ENCODE measurements around the gene RBM44.

Gene RBM44

DNA sequence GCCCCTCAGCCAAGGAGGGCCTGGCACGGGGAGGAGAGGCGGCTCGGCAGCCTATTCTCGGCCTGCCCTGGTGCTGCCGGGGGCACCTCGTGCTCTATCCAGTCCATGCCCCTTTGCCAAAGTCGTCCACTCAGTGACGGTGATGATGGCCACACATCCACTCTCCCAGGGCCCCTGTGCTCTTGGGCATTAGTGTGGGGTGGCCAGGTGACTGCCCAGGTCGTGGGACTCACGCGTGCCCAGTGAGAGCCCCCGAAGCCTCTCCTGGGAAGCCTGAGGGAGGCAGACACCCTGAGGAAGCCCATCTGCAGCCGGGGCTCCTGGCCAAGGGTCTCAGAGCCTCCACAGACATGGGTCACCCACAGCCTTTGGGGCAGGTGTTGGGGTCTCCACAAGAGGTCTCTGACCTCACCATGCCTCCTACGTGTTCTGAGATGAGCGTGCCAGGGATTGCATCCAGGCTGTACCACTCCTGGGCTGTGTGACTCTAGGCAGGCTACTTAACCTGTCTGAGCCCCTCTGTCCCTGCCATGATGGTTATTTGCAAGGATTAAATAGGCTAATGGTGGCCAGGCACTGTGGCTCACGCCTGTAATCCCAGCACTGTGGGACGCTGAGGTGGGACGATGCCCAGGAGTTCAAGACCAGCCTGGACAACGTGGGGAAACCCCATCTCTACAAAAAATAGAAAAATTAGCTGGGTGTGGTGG is 73.8 kb downstream of the RBM44 start:
- DNase-seq, result no peak

DNA sequence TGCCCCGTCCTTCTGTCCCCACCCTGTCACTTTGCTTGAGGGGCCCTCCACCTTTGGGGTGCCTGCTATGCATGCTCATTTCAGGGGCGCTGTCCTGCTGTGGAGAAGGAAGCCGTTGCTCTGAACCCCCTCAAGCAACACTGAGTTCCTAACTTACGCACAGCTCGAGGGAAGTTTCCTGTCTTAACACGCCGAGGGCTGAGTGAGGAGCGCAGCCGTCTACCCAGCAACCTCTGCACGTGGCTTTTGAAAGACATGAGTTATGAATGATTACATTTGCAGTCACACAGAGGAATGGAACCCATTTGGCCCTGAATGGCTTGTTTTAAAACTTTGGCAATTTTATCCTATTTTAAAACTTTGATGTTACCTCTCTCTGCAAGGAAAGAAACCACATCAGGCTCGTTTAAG is 74.8 kb downstream of the RBM44 start:
- DNase-seq, result no peak

DNA sequence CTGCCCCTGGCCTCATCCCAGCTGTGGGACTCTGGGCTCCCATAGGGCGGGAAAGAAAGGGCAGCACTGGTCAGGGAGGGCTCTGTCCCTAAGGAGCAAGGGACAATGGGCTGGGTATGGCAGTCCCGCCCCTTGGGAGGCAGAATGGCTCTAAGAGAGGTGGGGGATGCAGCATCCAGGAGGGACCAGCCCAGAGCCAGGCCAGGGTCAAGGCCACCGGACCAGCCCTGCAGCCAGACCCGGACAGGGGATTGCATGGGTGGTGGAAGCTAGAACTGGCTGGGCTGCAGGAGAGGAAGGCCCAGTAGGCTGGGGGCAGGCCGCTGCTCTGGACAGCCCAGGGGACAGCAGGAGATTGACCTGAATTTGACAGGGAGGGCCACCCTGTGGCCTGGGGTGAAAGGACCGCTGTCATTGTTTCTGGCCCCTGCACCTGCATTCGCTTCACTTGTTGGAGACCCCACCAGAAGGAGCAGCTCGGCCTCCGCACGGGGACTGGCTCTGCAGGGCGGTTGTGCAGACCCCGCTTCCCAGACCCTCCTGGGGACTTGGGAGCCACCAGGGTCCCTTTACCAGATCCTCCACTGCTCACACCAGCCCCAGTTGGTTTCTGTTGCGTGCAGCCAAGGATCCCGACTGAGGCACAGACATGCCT is 75.4 kb downstream of the RBM44 start:
- DNase-seq, result no peak

DNA sequence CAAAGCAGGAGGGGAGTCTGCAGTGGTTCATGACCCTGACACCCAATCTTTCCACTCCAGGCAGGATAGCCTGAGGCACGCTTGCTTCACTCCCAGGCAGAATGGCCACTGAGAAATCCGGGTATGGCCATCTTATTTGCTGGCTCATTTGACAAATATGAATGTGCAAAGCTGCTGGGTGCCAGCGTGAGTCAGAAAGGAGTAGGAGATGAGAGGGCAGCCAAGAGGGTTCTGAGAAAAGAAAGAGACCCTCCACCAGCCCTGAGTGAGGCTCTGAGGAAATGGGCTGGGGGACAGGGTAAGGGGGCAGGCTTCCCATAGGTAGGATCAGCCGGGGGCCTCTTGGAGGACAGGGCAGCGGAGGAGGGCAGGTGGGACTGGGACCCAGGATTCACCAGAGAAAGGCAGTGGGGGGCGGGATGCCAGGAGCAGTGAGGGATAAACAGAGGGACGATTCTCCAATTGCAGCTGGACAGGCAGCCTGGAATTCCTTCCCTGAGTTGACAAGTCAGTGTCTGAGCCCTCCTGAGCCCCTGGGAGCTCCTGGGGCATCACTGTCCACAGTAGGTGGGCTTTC is 76.1 kb downstream of the RBM44 start:
- DNase-seq, result no peak

DNA sequence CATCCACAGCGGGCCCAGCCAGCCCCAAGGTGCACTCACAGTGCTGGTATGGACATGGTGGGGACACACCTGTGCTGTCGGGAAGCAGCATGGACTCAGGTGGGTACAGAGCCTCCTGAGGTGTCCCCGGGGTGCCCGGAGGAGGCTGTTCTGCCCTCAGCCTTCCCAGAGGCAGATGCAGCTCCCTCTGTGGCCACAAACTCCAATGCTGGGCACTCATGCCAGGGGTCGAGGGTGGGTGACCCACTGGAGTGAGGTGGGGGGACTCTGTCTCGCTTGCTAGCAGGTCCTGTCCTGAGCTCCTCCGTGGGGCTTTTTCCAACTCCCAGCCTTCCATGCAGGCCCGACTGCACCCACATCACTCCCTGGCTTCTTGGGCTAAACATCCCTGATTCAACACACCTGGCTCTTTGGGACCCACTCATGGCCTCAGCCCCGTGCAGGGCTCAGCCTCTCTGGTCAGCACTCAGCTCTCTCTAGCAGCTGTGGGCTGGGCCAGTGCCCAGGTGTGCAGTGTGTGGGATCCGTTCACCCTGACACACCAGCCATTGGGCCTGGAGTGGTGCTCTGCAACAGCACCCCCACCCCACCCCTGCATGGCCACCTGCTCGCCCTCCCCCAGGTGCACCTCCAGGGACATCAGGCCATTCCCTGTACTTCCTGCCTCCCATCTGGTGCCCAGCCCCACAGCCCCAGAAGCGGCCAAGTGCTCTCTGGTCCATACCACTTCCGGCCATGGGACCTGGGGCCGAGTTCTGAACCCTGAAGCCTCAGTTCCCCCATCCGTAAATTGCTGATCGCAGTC is 76.9 kb downstream of the RBM44 start:
- no peak for DNase-seq

DNA sequence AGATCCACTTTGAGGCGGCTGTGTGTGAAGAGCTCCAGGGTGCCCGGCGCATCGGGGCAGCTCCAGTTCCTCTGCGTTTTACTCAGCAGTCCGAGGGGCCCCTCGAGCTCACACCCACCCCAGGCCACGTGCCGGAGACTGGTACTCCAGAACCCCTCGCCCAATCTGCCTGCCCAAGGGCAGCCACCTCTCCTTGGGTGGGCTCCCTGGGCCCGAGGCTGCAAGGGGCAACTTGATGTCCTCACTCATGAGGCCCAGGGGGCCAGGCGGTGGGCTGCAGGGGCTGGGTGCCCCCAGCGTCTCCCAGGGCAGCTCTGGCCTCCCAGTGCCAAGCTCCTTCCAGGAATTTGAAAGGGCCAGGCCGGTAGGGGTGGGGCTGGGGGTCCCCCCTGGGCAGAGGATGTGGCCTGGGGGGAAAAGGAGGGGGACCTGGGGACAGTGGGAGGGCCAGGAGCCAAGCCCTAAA is 77.5 kb downstream of the RBM44 start:
- DNase-seq, result no peak

DNA sequence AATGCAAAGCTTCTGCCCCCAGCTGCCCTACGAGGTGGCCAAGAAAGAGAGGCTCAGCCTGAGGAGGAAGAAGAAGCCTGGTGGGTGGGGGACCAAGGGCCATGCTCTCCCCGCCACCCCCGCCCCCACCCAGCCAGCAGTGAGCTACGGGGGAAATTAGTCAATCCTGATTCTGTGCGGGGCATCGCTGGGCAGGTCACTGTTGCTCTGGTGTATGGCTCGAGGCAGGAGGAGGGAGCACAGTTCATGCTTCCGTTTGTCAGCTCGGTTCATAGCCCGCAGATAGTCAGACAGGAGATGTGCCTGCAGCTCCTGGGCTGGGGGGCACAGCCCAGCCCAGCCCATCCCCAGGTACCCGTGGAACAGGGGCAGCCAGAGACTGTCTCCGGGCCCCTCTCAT is 78.0 kb downstream of the RBM44 start:
- DNase-seq, result no peak

DNA sequence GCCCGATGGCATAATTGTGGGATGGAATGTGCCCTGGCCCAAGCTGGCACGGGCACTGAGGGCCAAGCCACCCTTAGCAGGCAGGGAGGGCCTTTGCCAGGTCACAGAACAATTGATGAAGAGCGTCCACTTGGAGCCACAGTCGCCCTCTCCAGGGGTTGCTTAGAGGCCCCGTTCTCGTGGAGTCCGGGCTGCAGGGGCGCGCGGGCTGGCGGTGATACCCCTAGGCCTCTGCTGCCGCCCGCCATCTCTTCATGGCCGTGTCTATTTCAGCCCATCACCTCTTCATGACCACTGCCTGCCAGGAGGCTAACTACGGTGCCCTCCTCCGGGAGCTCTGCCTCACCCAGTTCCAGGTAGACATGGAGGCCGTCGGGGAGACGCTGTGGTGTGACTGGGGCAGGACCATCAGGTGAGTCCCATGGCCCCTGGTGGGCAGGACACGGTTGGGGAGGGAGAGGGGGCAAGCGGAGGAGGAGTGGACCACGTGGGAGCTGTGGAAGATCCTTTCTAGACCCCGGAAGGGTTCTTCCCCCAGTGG is 78.4 kb downstream of the RBM44 start:
- no peak for DNase-seq

DNA sequence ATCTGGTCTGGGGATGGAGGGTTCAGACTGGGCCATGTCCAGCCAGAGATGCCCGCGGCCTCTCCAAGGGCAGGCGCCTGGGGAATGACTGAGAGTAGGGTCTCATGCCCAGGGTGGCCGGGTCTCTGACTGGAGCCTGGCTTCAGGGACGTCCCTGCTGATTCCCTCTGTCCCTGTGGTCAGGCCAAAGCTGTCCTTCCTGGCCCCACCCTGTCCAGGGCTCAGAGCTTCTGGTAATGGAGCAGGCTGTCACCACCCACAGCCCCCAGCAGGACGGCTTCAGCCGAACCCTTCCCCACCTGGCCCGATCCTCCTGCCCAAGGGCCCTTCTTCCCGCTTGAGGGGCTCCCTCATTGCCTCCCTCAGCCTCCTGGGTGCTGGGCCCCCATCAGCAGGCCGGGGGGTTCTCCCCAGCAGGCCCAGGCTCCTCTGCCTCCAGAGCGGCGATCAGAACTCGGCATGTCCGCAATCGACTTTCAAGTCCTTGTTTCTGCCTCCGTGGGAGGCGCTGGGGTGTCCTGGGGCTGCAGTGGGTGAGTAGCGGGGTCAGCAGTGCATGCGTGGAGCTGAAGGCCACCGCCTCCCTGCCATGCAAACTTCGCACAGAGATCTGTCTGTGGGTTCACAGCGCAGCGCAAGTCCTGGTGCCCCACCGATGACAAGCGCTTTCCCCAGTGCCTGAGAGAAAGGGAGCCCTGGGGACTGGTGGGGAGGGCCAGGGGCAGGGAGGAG is 79.2 kb downstream of the RBM44 start:
- no peak for DNase-seq

DNA sequence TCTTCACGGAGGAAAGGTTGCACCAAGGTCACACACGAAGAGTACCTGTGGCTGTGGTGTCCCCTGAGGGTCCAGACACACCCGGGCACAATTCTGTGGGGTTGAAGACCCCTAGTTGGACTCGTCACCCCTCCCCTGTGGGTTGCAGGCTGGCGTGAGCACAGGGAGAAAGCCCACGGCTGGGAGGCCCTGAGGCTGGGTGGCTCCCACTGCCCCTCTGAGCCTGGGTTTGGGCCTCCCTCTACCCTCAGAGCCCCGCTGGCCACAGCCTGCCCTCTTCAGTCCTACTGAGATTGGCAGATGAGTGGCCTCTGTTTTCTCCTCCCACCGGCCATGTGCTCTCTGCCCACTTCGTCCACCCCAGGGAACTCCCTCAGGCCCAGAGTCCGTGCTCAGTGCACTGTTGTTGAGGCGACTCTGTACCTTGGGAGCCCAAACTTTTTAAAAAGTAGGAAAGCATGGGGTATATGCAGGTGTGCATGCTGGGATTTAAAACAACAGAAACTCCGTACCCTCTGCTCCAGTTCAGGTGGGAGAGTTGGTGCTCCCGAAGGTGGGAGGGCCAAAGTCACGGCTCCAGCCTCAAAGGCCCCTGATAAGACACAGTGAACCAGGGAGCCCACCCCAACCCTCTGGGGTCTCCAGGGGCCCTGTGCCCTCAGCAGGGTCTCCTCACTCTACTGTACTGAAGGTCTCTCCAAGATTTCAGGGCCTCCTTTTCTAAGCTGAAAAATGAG is 79.9 kb downstream of the RBM44 start:
- no peak for DNase-seq

DNA sequence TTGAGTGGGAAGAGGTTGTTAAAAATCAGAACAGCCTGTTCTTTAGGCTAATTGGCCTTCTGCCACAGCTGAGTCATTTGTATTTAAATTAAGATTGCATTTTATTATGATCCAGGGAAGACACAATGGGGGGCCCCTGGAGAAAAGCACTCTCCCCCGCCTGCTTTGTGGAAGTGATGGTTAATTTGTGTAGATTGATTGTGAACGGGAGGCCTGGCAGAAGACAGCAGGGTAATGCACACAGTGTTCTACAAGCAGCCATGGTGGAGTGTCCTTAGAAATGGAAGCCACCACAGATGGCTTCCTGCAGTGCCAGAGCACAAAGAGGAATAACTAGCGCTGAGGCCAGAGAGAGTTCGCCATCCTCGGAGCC is 80.5 kb downstream of the RBM44 start:
- DNase-seq, result peak; percentile 74

DNA sequence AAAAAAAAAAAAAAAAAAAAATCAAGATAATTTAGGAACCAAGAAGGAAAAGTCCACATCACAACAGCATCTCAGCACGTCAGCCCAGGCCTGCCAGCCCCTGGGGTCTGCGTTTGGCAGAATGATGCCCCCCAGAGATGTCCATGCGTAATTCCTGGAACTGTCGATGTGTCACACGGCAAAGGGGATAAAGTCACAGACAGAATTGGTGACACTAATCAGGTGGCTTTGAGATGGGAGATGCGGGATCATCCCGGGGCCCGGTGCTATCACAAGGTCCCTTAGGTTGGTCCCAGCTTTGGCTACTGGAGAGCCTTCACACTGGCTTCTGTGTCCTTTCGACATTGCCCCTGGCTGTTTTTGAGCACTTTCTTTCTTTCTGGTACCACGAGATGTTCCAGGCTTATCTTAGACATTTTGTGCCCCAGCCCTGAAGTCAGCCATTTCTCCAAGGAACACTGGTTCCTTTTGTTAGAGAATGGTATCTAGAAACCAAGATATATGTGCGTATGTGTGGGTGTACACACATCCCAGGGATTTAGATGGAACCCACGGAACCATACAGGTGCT is 81.5 kb downstream of the RBM44 start:
- no peak for DNase-seq

DNA sequence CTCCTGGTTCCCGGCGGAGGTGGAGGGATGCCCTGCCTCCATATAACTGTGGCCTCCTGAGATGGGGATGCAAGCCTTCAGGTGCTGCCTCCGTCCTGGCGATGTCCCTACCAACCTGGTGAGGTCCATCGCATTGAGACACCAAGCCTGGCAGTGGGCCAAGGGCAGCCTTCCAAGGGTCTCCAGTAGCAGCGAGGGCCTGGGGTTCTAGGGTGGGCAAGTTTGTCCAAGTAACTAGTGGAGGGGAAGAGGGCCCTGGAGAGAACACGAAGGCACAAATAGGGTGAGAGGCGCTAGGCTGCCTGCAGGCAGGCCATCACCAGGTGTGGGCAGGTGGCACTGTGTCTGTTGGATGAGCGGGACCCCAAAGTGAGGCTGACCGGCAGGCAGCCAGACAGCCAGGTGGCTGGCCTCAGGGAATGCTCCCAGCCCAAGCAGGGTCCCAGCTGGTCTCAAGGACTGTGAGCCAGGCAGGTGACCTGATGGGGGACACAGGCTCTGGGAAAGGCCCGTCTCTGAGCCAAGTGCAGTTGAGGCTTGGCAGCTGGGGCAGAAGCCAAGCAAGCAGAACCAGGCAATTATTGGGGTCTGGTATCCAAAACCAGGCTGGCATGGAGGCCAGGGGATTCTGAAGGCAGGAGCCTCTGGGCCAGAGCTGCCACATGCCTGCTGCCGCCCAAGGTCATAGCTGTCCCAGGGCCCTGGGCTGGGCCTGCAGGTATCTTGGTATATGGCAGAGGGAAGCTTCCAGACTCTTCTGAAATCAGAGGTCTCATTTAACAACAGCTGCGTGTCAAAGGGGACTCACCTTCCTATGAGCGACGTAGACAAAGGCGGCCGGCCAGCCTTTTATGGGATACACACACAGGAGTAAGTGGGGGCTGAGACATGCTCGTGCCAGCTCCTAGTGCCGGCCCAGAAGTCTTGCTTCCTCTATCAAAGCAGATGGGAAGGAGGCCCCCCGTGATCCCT is 84.2 kb downstream of the RBM44 start:
- DNase-seq, result no peak

DNA sequence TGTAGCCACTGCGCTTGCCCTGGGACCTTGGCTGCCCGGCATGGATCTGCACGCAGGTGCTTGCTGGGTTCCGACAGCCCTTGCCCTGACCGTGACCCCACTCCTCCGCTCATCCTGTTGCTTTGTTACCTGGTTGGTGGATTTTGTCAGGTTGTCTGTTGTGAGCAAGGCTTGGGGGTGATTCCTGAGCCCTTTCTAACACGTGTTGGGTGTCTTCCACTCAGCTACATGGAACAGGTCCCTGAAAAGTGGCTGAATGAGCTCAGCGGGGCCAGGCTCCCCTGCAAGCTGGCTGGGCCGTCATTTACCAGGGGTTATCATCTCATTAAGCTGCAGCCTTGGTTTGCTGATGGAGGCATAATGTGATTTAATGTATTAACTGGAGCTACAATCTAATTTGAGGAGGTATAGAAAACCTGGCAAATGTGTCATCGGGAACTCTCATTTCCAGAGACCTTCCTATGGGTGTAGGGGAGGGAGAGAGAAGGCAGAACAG is 85.4 kb downstream of the RBM44 start:
- no peak for DNase-seq

DNA sequence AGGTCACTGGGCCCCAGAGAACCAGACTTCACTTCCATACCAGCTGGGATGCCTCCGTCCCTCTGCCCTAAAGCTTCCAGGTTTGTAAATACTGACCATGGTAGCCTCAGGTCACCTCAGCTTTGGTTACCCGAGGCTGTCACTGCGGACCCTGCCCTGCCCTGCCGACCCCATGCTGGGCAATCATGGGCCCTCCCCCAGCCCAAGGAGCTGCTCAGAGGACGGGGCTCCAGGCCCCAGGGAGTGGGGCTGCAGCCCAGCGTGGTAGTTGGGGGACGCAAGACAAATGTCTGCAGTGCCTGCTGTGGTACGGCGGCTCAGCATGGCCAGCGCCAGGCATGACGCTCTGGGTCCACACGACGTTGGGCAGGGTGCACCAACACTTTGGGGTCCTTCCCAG is 86.1 kb downstream of the RBM44 start:
- no peak for DNase-seq

DNA sequence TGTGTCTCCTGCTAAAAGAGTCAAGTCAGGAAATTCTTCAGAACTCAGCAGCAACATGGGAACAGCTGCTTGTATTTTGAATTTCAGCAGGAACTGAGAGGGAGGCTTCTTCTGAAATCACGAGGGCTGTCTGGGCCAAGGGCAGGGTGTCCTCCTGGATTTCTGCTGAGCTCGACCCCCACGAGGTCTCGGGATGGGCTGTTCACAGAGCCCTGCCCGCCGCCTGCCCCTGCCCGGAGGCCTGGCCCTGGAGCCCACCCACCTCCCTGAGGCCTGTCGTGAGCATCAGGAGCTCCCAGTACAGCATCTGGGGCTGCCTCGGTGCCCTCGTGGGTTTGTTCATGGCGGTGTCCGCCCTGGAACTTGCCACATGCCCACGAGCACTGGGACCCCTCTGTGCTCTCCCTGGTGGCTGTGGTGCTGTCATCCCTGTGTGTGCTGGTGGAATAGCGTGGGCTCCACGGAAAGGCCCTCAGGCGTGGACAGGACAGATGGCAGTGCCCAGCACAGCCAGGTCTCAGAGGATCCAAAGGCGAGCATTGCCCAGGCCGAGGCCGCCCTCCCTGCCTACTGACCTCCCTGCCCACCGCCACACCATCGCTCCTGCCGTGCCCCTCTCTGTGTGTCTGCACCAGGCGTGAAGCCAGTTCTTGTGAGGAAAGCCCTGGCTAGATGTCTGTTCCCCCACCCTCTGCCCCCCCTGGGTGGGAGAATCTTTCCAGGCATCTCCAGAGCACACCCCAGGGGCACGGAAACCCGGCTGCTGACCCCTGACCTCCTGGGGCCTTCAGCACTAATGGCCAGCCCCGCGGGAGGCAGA is 86.7 kb downstream of the RBM44 start:
- DNase-seq, result no peak

DNA sequence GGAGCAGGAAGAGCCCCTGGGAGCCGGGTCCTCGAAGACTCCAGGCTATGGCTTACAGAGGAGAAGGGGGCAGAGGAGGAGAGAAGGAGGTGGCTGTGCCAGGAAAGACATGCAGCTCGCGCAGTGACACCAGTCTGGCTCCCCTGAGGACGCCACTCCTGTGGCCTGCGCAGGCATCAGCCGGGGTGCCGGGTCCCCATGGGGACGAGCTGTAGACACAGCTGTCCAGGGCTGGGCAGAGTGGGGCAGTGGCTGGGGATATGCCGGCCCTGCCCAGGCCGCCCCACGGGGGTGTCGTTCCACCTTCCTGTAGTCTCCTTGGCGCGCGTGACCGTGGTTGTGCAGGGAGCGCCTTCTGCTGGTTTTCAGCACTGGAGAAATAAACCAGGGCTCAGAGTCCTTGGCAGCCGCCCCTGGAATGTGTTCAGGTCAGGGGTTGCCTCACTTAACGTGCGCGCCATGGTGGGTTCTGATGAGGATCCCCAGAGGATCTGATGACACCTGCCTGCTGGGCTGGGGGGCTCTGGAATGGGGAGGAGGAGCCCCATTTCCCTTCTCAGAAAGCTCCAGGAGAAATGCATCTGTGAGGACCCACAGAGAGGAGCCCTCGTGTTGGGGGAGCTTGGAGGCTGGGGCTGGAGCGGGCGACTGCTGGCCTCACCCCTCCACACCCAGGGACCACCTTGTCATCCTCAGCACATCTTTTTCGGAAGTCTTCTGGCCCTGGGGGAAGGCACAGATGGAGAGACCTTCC is 87.5 kb downstream of the RBM44 start:
- no peak for DNase-seq
